Breast epithelium (tissue), 3 donors: Measurements from ENCODE around the gene ANKRD31.

Source experiments
- CTCF ChIP-seq, 3 donors: fragments of 450-650 bp; IDR thresholded peaks; one replicate each; pipeline ENCODE4 v1.5.1; 2016 to 2017; ENCODE audit warnings: antibody characterized with exemption in 3 of 3, mild to moderate bottlenecking in 3 of 3, moderate library complexity in 3 of 3
- POLR2A ChIP-seq: fragments of 450-650 bp; IDR thresholded peaks from one replicate; pipeline ENCODE4 v1.6.1; 2016; ENCODE audit warnings: antibody characterized with exemption, mild to moderate bottlenecking, moderate library complexity

GRCh38 chr5:75245023-75245422 lies 8.3 kb upstream of the ANKRD31 start:
- no peak for TF ChIP-seq CTCF (IDR thresholded peaks at IDR 0.05)
- no peak for TF ChIP-seq POLR2A
